Kidney (tissue), 14 donors: ENCODE measurements around the gene ATP6V1G2. TPM values are rescaled to one million over a fixed set of nuclear protein-coding genes. Genes with fewer than 3 reads are reported as not detected.

ENCODE experiments used
- DNase-seq, 5 donors: peaks; one replicate each; pipeline ENCODE4 v3.0.0-alpha.2; 2013 to 2020
- FAIRE-seq: peaks from 2 replicates; lab custom pipeline; 2012; peaks lifted over from hg19 to GRCh38; lab: Jason Lieb, UNC
- H3K27ac ChIP-seq, 2 donors: one replicate each; pipeline ENCODE4 v1.7.0; 2013; ENCODE audit warnings: low read depth in 2 of 2, low read length in 2 of 2, inconsistent platforms in 1 of 2
- H3K27me3 ChIP-seq: one replicate; pipeline ENCODE4 v1.7.1; 2013; ENCODE audit warnings: low read length, inconsistent platforms; ENCODE audit not compliant: control insufficient read depth, insufficient read depth
- H3K36me3 ChIP-seq, 3 donors: one replicate each; pipeline versions ENCODE4 v1.7.0 to v1.7.1; 2013; ENCODE audit warnings: low read length in 3 of 3, control low read depth in 1 of 3, inconsistent platforms in 1 of 3; ENCODE audit not compliant: insufficient read depth in 3 of 3, control insufficient read depth in 2 of 3
- H3K4me1 ChIP-seq, 3 donors: one replicate each; pipeline versions ENCODE4 v1.7.0 to v1.7.1; 2013; ENCODE audit warnings: low read length in 3 of 3, inconsistent platforms in 1 of 3, low read depth in 1 of 3; ENCODE audit not compliant: control insufficient read depth in 2 of 3, insufficient read depth in 2 of 3
- H3K4me3 ChIP-seq, 3 donors: one replicate each; pipeline versions ENCODE4 v1.7.0 to v1.8.1; 2013; ENCODE audit warnings: low read length in 3 of 3, control low read depth in 1 of 3, inconsistent platforms in 1 of 3
- H3K9ac ChIP-seq, 3 donors: one replicate each; pipeline versions ENCODE4 v1.7.0 to v1.7.1; 2013; ENCODE audit warnings: low read length in 3 of 3, control low read depth in 1 of 3, inconsistent platforms in 1 of 3
- H3K9me3 ChIP-seq, 3 donors: one replicate each; pipeline versions ENCODE4 v1.7.0 to v1.7.1; 2013; ENCODE audit warnings: low read length in 3 of 3, control low read depth in 1 of 3, inconsistent platforms in 1 of 3; ENCODE audit not compliant: control insufficient read depth in 2 of 3, insufficient read depth in 1 of 3
- CTCF ChIP-seq: IDR thresholded peaks from 3 replicates; pipeline ENCODE4 v1.5.1; 2012; ENCODE audit warnings: mild to moderate bottlenecking, moderate library complexity, borderline replicate concordance; ENCODE audit not compliant: insufficient read depth; ENCODE audit errors: extremely low read depth
- intact Hi-C: fragments of 100-400 bp; cut with DNase I; formaldehyde crosslinking; loops from one replicate; pipeline ENCODE4 v1.11.1; 2022
- polyA plus RNA-seq: library from polyadenylated mRNA; stranded (reverse); fragments of 350-450 nt; fragmentation: Illumina TruSeq; extraction: RNeasy Lipid Tissue Mini Kit (QIAGEN cat#74804); gene quantifications from one replicate; pipeline ENCODE4 v1.2.3, GENCODE V29; 2014; ENCODE audit warnings: low read depth, low replicate concordance; ENCODE audit not compliant: insufficient read depth
- total RNA-seq: library from RNA; stranded (reverse); fragmentation: NEBNext Ultra II Directional; extraction: Animal tissue kit (Norgen Biotek cat#: 25700); gene quantifications from one replicate; pipeline ENCODE4 v1.2.1, GENCODE V29; 2021
- donor health status: control.
- donor health status: control.
- donor health status: control.
- donor health status: control.
- donor health status: control.
- donor health status: DM: yes; HTN: yes; CAD: no.
- donor health status: Normal renal cell carcinoma (clear cell type).

Gene ATP6V1G2
- total and polyA plus RNA-seq, 2 donors from 2014 or later, result 1.2 to 6.0 TPM

- DNase-seq, result no peak
- Histone ChIP-seq H3K27ac (no peak overlapping the region), H3K4me3 (no peak overlapping the region), H3K36me3 (peaks cover 29 to 70% (median 45%) of the 10 kb centered on the region in 3 donors), H3K27me3 (no peaks in the 10 kb centered on the region), H3K9me3 (no peaks in the 10 kb centered on the region), H3K4me1 (peaks cover 1 to 12% (median 5%) of the 10 kb centered on the region in 3 donors), H3K9ac (no peak overlapping the region)
- no peak for TF ChIP-seq CTCF
- intact Hi-C loops, result no loop called here
- FAIRE-seq, result no peak
Measured at GRCh38 chr6:31534011-31534410, 12.4 kb downstream of the ATP6V1G2 start.

- Histone ChIP-seq H3K9ac (no peak overlapping the region), H3K36me3 (peaks cover 24 to 64% (median 40%) of the 10 kb centered on the region in 3 donors), H3K27me3 (no peaks in the 10 kb centered on the region), H3K27ac (no peak overlapping the region), H3K9me3 (no peaks in the 10 kb centered on the region), H3K4me1 (peaks cover 0 to 7% (median 0%) of the 10 kb centered on the region in 3 donors), H3K4me3 (no peak overlapping the region)
- DNase-seq, result no peak
- intact Hi-C loops, result no loop called here
- TF ChIP-seq CTCF, result no peak
- no peak for FAIRE-seq
Measured at GRCh38 chr6:31533455-31533841, 13.0 kb downstream of the ATP6V1G2 start.

GRCh38 chr6:31532644-31533454 lies 13.6 kb downstream of the ATP6V1G2 start:
- H3K4me1 ChIP-seq, result peaks cover 0 to 7% (median 0%) of the 10 kb centered on the region in 3 donors
- no peaks in the 10 kb centered on the region for H3K9me3 ChIP-seq
- intact Hi-C loops, result no loop called here
- no peak for TF ChIP-seq CTCF
- no peak overlapping the region for H3K9ac ChIP-seq
- no peak overlapping the region for H3K4me3 ChIP-seq
- no peak for FAIRE-seq
- no peaks in the 10 kb centered on the region for H3K27me3 ChIP-seq
- no peak overlapping the region for H3K27ac ChIP-seq
- DNase-seq, result no peak
- H3K36me3 ChIP-seq, result peaks cover 22 to 59% (median 39%) of the 10 kb centered on the region in 3 donors
